SK-N-SH (cell line): Measurements from ENCODE around the gene DCHS1.
A peak's percentile ranks its signal among the peaks of the same experiment; 100 is the strongest.

ENCODE experiments used
- CTCF ChIP-seq: fragments of 200-600 bp; sonication (generic); IDR thresholded peaks from 2 replicates; pipeline ENCODE4 v1.6.1; 2017; ENCODE audit warnings: antibody characterized with exemption, mild to moderate bottlenecking, moderate library complexity
- ELF1 ChIP-seq: IDR thresholded peaks from 2 replicates; pipeline ENCODE4 v1.4.0; 2012
- EP300 ChIP-seq, 2 experiments: IDR thresholded peaks; 2 replicates each; pipeline versions ENCODE4 v1.4.0 to v1.6.1; 2012; ENCODE audit warnings: borderline replicate concordance in 1 of 2, low read depth in 1 of 2, low read length in 1 of 2
- EZH2phosphoT487 ChIP-seq: fragments of 200-600 bp; sonication (generic); IDR thresholded peaks from 2 replicates; pipeline ENCODE4 v1.6.1; 2017; ENCODE audit warnings: low read depth, mixed run types, mild to moderate bottlenecking, antibody characterized with exemption, moderate library complexity, borderline replicate concordance
- MAX ChIP-seq: IDR thresholded peaks from 2 replicates; pipeline ENCODE4 v1.4.0; 2012; ENCODE audit warnings: low read depth
- NFIC ChIP-seq: IDR thresholded peaks from 2 replicates; pipeline ENCODE4 v1.4.0; 2012; ENCODE audit warnings: borderline replicate concordance
- NRF1 ChIP-seq: IDR thresholded peaks from 2 replicates; pipeline ENCODE4 v1.6.1; 2012; ENCODE audit warnings: low read depth, mild to moderate bottlenecking, low read length
- REST ChIP-seq: IDR thresholded peaks from 2 replicates; pipeline ENCODE4 v1.6.1; 2012; ENCODE audit warnings: mild to moderate bottlenecking, low read depth, low read length, moderate library complexity
- RFX5 ChIP-seq: IDR thresholded peaks from 2 replicates; pipeline ENCODE4 v1.6.1; 2012; ENCODE audit warnings: mild to moderate bottlenecking, improper control_type of control experiment, low read length
- SIN3A ChIP-seq: IDR thresholded peaks from 2 replicates; pipeline ENCODE4 v1.6.1; 2012; ENCODE audit warnings: low read depth, mild to moderate bottlenecking, low read length, moderate library complexity, borderline replicate concordance
- SMC3 ChIP-seq: IDR thresholded peaks from 2 replicates; pipeline ENCODE4 v1.6.1; 2012; ENCODE audit warnings: low read depth, low read length, improper control_type of control experiment
- YY1 ChIP-seq: IDR thresholded peaks from 2 replicates; pipeline ENCODE4 v1.4.0; 2012; ENCODE audit warnings: low read depth, mild to moderate bottlenecking
- ZBTB33 ChIP-seq: IDR thresholded peaks from 2 replicates; pipeline ENCODE4 v1.4.0; 2012; ENCODE audit warnings: low read depth, borderline replicate concordance

- TF ChIP-seq EZH2phosphoT487, result no peak
- no peak for TF ChIP-seq CTCF
- TF ChIP-seq ELF1, result no peak
- TF ChIP-seq REST, result no peak
- peak; percentile 45; the same call in 1 of the 2 replicates for TF ChIP-seq MAX
- no peak for TF ChIP-seq NRF1
- peak; percentile 31; the same call in 1 of the 2 replicates for TF ChIP-seq YY1
- peak; percentile 10 to 85; a peak in 1 of 4 replicates for TF ChIP-seq EP300 (IDR thresholded peaks at IDR 0.05; ENCODE audit: borderline replicate concordance in 1 of 2, low read depth in 1 of 2, low read length in 1 of 2)
- no peak; the same call in 1 of the 2 replicates for TF ChIP-seq SMC3
- TF ChIP-seq ZBTB33, result no peak
- peak; percentile 99 for TF ChIP-seq NFIC
- no peak; the same call in 1 of the 2 replicates for TF ChIP-seq SIN3A
- TF ChIP-seq RFX5, result no peak
These were observed 78.9 kb downstream of the DCHS1 start for GRCh38 chr11:6576471-6577373.
